HEK293 (cell line): Measurements from ENCODE around the gene KXD1.

ENCODE experiments used
- BCL11B ChIP-seq: fragments of 450-650 bp; formaldehyde crosslinking; IDR thresholded peaks from 2 replicates; pipeline ENCODE4 v1.5.1; 2016; ENCODE audit warnings: low read depth, missing biosample characterization, missing genetic modification characterization
- INSM2 ChIP-seq: fragments of 450-650 bp; formaldehyde crosslinking; IDR thresholded peaks from 2 replicates; pipeline ENCODE4 v1.5.1; 2016; ENCODE audit warnings: missing biosample characterization, missing genetic modification characterization
- KLF10 ChIP-seq: fragments of 450-650 bp; IDR thresholded peaks from 2 replicates; pipeline ENCODE4 v1.5.1; 2018; ENCODE audit warnings: missing biosample characterization, mild to moderate bottlenecking, missing genetic modification characterization
- TRIM28 ChIP-seq: IDR thresholded peaks from 2 replicates; pipeline ENCODE4 v1.6.1; 2011; ENCODE audit warnings: low read length, control low read depth, borderline replicate concordance
- YY1 ChIP-seq: fragments of 450-650 bp; formaldehyde crosslinking; IDR thresholded peaks from 2 replicates; pipeline ENCODE4 v1.5.1; 2018; ENCODE audit warnings: missing biosample characterization, missing genetic modification characterization
- ZBTB1 ChIP-seq: fragments of 450-650 bp; formaldehyde crosslinking; IDR thresholded peaks from 2 replicates; pipeline ENCODE4 v1.5.1; 2016; ENCODE audit warnings: missing biosample characterization, missing genetic modification characterization
- ZBTB10 ChIP-seq: fragments of 450-650 bp; formaldehyde crosslinking; IDR thresholded peaks from 2 replicates; pipeline ENCODE4 v1.5.1; 2016; ENCODE audit warnings: missing biosample characterization, missing genetic modification characterization
- ZNF24 ChIP-seq: fragments of 450-650 bp; formaldehyde crosslinking; IDR thresholded peaks from 2 replicates; pipeline ENCODE4 v1.5.1; 2016; ENCODE audit warnings: missing biosample characterization, missing genetic modification characterization
- ZNF266 ChIP-seq: fragments of 450-650 bp; formaldehyde crosslinking; IDR thresholded peaks from 2 replicates; pipeline ENCODE4 v1.5.1; 2016; ENCODE audit warnings: missing biosample characterization, missing genetic modification characterization, low read depth
- ZNF48 ChIP-seq: fragments of 450-650 bp; formaldehyde crosslinking; IDR thresholded peaks from 2 replicates; pipeline ENCODE4 v1.5.1; 2016; ENCODE audit warnings: missing biosample characterization, missing genetic modification characterization
- ZNF792 ChIP-seq: fragments of 450-650 bp; formaldehyde crosslinking; IDR thresholded peaks from 2 replicates; pipeline ENCODE4 v1.5.1; 2016; ENCODE audit warnings: missing biosample characterization, missing genetic modification characterization
- TF ChIP-seq, protein P1 (sequence below): fragments of 450-650 bp; formaldehyde crosslinking; IDR thresholded peaks from 2 replicates; pipeline ENCODE4 v1.5.1; 2016; ENCODE audit warnings: missing biosample characterization, missing genetic modification characterization

DNA sequence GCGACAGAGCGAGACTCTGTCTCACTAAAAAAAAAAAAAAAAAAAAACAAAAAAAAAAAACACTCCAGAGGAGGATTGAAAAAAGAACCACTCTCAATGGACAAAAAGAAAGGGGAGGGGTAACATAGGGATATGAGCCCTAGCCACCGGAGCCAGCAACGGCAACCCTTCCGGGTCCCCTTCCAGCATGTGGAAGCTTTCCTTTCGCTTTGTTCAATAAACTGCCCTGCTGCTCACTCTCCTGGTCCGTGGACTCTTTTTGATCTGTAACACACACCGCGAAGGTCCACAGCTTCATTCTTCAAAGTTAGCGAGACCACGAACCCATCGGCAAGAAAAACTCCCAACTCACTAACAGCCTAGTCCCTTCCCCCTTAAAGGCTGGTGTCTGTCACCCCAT lies 29.9 kb downstream of the KXD1 start:
- TF ChIP-seq, protein P1, sequence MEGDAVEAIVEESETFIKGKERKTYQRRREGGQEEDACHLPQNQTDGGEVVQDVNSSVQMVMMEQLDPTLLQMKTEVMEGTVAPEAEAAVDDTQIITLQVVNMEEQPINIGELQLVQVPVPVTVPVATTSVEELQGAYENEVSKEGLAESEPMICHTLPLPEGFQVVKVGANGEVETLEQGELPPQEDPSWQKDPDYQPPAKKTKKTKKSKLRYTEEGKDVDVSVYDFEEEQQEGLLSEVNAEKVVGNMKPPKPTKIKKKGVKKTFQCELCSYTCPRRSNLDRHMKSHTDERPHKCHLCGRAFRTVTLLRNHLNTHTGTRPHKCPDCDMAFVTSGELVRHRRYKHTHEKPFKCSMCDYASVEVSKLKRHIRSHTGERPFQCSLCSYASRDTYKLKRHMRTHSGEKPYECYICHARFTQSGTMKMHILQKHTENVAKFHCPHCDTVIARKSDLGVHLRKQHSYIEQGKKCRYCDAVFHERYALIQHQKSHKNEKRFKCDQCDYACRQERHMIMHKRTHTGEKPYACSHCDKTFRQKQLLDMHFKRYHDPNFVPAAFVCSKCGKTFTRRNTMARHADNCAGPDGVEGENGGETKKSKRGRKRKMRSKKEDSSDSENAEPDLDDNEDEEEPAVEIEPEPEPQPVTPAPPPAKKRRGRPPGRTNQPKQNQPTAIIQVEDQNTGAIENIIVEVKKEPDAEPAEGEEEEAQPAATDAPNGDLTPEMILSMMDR (tag by site-specific recombination) = no peak
- TF ChIP-seq INSM2 (tag by site-specific recombination) = no peak
- TF ChIP-seq TRIM28 = no peak
- TF ChIP-seq BCL11B (tag by site-specific recombination) = no peak
- no peak for TF ChIP-seq KLF10 (tag by site-specific recombination)
- TF ChIP-seq ZNF266 (tag by site-specific recombination) = no peak
- TF ChIP-seq ZBTB1 = no peak
- TF ChIP-seq ZNF24 (tag by site-specific recombination) = no peak
- TF ChIP-seq ZBTB10 (tag by site-specific recombination) = no peak
- TF ChIP-seq ZNF48 (tag by site-specific recombination) = no peak
- TF ChIP-seq YY1 = no peak
- no peak for TF ChIP-seq ZNF792 (tag by site-specific recombination)
